Duodenal mucosa (tissue), 2 donors: ENCODE results near the gene MYH7B.
A peak's percentile ranks its signal among the peaks of the same experiment; 100 is the strongest.

Experiments used
- H3K27ac ChIP-seq: one replicate; pipeline ENCODE4 v1.7.0; 2013; ENCODE audit warnings: low read depth, low read length
- H3K27me3 ChIP-seq, 2 donors: one replicate each; pipeline ENCODE4 v1.7.0; 2013; ENCODE audit warnings: low read length in 2 of 2, control low read depth in 1 of 2; ENCODE audit not compliant: insufficient read depth in 2 of 2, control insufficient read depth in 1 of 2
- H3K36me3 ChIP-seq, 2 donors: one replicate each; pipeline ENCODE4 v1.7.0; 2013; ENCODE audit warnings: low read length in 2 of 2, control low read depth in 1 of 2; ENCODE audit not compliant: insufficient read depth in 2 of 2, control insufficient read depth in 1 of 2
- H3K4me1 ChIP-seq, 2 donors: one replicate each; pipeline ENCODE4 v1.7.0; 2013; ENCODE audit warnings: low read length in 2 of 2, control low read depth in 1 of 2; ENCODE audit not compliant: insufficient read depth in 2 of 2, control insufficient read depth in 1 of 2
- H3K4me3 ChIP-seq, 2 donors: one replicate each; pipeline ENCODE4 v1.7.0; 2013; ENCODE audit warnings: low read length in 2 of 2, low read depth in 1 of 2
- H3K9ac ChIP-seq, 2 donors: one replicate each; pipeline ENCODE4 v1.7.0; 2013; ENCODE audit warnings: low read length in 2 of 2, low read depth in 1 of 2
- H3K9me3 ChIP-seq, 2 donors: one replicate each; pipeline ENCODE4 v1.7.0; 2013; ENCODE audit warnings: low read length in 2 of 2, control low read depth in 1 of 2; ENCODE audit not compliant: control insufficient read depth in 1 of 2

The MYH7B gene

DNA sequence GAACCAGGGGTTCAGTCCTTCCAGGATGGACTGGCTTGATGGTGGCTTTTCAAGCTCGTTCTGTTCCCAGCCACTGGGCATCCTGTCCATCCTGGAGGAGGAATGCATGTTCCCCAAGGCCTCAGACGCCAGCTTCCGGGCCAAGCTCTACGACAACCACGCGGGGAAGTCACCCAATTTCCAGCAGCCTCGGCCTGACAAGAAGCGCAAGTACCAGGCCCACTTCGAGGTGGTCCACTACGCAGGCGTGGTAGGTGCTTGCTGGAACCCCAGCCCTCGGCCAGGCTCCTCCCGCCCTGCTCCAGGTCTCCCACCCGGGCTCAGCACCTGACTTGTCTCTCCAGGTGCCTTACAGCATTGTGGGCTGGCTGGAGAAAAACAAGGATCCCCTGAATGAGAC, 34.0 kb downstream of the MYH7B start:
- peaks cover 4 to 23% of the 10 kb centered on the region in 2 donors for H3K36me3 ChIP-seq
- no peak overlapping the region for H3K9ac ChIP-seq
- peaks cover 10 to 11% of the 10 kb centered on the region in 2 donors for H3K4me1 ChIP-seq

DNA sequence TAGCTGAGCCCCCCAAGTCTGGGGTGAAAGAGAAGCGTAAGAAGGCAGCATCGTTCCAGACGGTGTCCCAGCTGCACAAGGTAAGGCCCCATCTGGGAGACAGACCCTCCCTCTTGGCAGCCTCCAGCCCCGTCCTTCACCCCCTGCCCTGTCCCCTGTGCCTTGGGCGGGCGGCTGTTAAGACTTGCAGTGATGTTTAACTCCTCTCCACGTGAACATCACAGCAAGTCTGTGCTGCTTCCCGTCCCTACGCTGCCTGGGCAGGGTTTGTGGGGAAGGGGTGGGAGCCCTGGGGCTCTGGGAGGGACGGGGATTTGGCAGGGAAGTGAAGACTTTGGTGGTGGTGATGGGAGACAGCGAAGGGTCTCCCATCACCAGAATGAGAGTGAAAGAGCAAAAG, 34.6 kb downstream of the MYH7B start:
- no peak overlapping the region for H3K4me3 ChIP-seq
- H3K36me3 ChIP-seq = peaks cover 4 to 24% of the 10 kb centered on the region in 2 donors
- no peak overlapping the region for H3K27ac ChIP-seq
- H3K9ac ChIP-seq = no peak overlapping the region
- peaks cover 14 to 16% of the 10 kb centered on the region in 2 donors for H3K4me1 ChIP-seq
- H3K27me3 ChIP-seq = no peaks in the 10 kb centered on the region
- no peaks in the 10 kb centered on the region for H3K9me3 ChIP-seq

More for the DNA sequence above, 34.0 kb downstream of the MYH7B start:
- no peak overlapping the region for H3K27ac ChIP-seq
- no peaks in the 10 kb centered on the region for H3K27me3 ChIP-seq
- H3K4me3 ChIP-seq = no peak overlapping the region
- H3K9me3 ChIP-seq = no peaks in the 10 kb centered on the region

DNA sequence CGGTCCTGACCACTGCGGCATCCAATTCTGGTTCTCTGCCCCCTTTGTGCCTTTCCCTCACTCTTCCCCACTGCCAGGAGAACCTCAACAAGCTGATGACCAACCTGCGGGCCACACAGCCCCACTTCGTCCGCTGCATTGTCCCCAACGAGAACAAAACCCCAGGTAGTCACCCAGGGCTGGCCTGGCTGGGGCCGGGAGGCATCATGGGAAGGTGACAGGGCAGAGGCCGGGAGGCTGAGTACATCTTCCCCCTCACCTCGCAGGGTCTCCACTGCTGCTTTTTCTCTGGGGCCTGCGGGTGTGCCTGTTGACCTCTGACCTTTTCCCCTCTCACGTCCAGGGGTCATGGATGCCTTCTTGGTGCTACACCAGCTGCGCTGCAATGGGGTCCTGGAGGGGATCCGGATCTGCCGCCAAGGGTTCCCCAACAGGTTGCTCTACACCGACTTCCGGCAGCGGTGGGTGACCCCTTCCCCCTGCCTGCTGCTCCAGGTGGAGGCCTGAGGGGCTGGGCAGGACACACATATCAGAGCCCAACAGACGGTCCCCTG, 35.1 kb downstream of the MYH7B start:
- Histone ChIP-seq H3K9ac (no peak overlapping the region), H3K27me3 (no peaks in the 10 kb centered on the region), H3K36me3 (peaks cover 8 to 29% of the 10 kb centered on the region in 2 donors), H3K27ac (no peak overlapping the region), H3K9me3 (no peaks in the 10 kb centered on the region), H3K4me3 (no peak overlapping the region), H3K4me1 (peaks cover 19 to 20% of the 10 kb centered on the region in 2 donors)

DNA sequence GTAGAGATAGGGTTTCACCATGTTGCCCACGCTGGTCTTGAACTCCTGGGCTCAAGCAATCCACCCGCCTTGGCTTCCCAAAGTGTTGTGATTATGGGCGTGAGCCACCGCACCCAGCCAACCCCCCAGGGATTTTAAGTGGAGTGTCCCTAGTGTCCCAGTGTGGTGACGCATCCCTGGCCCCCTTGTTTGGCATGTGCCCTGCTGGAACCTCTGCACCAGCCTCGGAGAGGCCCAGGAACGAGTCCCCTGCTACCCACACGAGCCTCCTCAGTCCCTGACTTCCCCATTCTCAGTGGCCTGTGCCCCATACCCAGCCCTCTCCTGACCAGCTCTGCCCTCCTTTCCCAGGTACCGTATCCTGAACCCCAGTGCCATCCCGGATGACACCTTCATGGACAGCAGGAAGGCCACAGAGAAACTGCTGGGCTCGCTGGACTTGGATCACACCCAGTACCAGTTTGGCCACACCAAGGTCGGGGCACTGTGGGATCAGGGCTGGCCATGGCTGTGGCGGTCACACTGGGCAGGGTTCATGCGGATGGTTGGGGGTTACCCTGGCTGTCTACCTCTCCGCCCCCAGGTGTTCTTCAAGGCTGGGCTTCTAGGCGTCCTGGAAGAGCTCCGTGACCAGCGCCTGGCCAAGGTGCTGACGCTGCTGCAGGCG, 37.2 kb downstream of the MYH7B start:
- H3K9ac ChIP-seq = no peak overlapping the region
- no peaks in the 10 kb centered on the region for H3K9me3 ChIP-seq
- peaks cover 15 to 40% of the 10 kb centered on the region in 2 donors for H3K36me3 ChIP-seq
- peaks cover 26 to 28% of the 10 kb centered on the region in 2 donors for H3K4me1 ChIP-seq
- H3K27me3 ChIP-seq = no peaks in the 10 kb centered on the region
- H3K4me3 ChIP-seq = no peak overlapping the region
- H3K27ac ChIP-seq = no peak overlapping the region

DNA sequence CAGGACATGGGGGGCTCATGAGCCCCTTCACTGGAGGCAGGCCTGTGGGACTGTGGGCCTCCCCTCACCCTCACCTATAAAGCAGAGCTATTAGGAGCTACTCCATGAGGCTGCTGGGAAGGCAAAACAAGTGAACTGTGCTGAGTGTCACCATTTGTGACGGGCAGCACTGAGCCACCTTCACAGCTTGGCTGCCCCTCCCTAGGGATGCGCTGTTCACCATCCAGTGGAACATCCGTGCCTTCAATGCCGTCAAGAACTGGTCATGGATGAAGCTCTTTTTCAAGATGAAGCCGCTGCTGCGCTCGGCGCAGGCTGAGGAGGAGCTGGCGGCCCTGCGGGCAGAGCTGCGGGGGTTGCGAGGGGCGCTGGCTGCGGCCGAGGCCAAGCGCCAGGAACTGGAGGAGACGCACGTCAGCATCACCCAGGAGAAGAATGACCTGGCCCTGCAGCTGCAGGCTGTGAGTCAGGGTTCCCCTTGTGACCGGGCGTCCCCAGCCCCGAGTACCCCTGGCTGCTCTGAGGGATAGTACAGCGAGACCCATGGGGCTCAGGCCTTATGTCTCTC, 38.4 kb downstream of the MYH7B start:
- H3K4me1 ChIP-seq = peaks cover 28% of the 10 kb centered on the region in 2 donors
- peaks cover 18 to 51% of the 10 kb centered on the region in 2 donors for H3K36me3 ChIP-seq
- no peak overlapping the region for H3K27ac ChIP-seq
- no peaks in the 10 kb centered on the region for H3K9me3 ChIP-seq
- H3K4me3 ChIP-seq = no peak overlapping the region
- no peaks in the 10 kb centered on the region for H3K27me3 ChIP-seq
- no peak overlapping the region for H3K9ac ChIP-seq

DNA sequence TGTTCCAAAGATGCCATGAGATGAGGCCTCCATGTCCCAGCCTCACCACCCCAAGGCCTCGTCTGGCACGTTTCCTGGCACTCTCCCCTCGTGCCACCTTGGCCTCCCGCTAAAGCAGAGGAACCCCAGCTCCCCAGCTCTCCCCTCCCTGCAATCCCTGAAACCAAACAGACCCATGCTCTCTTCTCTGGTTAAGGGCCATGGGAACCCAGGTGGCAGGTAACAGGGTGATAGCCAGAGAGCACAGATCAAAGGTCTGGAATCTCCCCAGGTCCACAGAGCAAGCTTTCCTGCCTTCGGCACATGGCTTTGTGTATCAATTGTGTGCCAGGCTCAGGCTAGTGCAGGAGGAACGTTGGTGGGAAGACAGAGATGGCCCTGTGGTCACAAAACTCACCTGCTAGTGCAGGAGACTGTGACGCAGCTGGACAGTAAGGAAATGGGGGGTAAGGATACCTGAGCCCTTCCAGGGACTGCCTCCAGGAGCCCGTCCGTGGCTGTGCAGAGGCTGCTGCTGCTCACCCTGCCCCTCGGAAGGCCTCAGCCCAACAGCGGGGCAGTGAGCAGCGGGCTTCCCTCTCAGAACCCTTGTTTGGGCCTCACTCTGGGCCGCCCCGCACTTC, 39.0 kb downstream of the MYH7B start:
- H3K27ac ChIP-seq = no peak overlapping the region
- H3K27me3 ChIP-seq = no peaks in the 10 kb centered on the region
- H3K36me3 ChIP-seq = peaks cover 18 to 56% of the 10 kb centered on the region in 2 donors
- peaks cover 28% of the 10 kb centered on the region in 2 donors for H3K4me1 ChIP-seq
- no peak overlapping the region for H3K9ac ChIP-seq
- no peaks in the 10 kb centered on the region for H3K9me3 ChIP-seq
- no peak overlapping the region for H3K4me3 ChIP-seq

DNA sequence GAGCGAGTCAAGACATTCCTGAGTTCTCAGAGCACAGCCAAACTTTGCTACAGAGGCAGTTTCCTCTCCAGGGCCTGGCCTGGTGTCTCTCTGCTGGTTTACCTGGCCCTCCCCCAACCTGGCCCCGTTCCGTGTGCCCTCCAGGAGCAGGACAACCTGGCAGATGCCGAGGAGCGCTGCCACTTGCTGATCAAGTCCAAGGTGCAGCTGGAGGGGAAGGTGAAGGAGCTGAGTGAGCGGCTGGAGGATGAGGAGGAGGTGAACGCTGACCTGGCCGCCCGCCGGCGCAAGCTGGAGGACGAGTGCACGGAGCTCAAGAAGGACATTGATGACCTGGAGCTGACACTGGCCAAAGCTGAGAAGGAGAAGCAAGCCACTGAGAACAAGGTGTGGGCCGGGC, 39.5 kb downstream of the MYH7B start:
- peak overlapping the region in 1 of 2 donors; percentile 0 for H3K9ac ChIP-seq
- no peaks in the 10 kb centered on the region for H3K27me3 ChIP-seq
- no peaks in the 10 kb centered on the region for H3K9me3 ChIP-seq
- H3K27ac ChIP-seq = no peak overlapping the region
- no peak overlapping the region for H3K4me3 ChIP-seq
- peaks cover 18 to 62% of the 10 kb centered on the region in 2 donors for H3K36me3 ChIP-seq
- H3K4me1 ChIP-seq = peaks cover 28% of the 10 kb centered on the region in 2 donors

DNA sequence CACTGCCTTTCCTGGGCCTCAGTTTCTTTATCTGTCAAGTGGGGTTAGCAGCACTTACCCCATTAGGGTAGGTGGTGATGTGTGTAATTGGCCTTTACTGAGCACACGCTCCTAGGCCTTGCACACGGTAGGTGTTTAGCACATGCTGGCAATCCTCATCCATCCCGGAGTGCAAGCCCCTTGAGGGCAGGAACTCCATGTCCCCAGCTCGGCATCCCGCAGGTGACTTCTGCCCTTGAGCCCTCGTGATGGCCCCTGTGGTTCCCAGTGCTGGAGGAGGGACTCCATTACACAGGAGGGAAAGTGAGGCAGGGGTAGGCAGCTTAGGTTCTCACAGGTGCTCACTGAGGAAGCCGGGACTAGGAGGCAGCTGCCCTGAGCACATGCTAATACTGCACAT, 40.0 kb downstream of the MYH7B start:
- Histone ChIP-seq H3K9me3 (no peaks in the 10 kb centered on the region), H3K4me3 (no peak overlapping the region), H3K4me1 (peaks cover 28% of the 10 kb centered on the region in 2 donors), H3K27ac (no peak overlapping the region), H3K9ac (peak overlapping the region in 1 of 2 donors; percentile 0), H3K36me3 (peaks cover 18 to 67% of the 10 kb centered on the region in 2 donors), H3K27me3 (no peaks in the 10 kb centered on the region)

DNA sequence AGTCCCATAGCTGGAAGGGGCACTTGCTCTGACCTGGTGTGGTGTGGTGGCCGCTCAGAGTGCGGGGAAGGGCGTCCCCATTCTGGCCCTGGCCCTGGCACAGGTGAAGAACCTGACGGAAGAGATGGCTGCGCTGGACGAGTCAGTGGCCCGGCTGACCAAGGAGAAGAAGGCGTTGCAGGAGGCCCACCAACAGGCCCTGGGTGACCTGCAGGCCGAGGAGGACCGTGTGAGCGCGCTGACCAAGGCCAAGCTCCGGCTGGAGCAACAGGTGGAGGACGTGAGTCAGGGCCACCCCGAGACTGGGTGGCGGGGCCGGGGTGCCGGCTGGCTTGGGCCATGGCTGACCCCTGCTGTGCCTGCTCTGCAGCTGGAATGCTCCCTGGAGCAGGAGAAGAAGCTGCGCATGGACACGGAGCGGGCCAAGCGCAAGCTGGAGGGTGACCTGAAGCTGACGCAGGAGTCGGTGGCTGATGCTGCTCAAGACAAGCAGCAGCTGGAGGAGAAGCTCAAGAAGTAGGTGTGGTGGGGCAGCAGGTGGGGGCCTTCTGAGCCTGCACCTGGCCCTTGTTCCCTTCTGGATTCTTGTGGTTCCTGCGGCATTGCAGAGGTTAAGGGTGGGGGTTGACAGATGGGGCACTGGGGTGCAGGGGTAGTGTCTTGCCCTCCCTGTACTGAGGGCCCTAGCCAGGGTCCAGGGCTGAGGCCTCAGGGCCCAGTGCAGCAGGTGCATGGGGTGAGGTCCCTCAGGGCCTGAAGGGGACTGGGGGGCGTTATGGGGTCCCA, 40.8 kb downstream of the MYH7B start:
- Histone ChIP-seq H3K9ac (no peak overlapping the region), H3K4me3 (no peak overlapping the region), H3K4me1 (peaks cover 28% of the 10 kb centered on the region in 2 donors), H3K9me3 (no peaks in the 10 kb centered on the region), H3K27ac (no peak overlapping the region), H3K27me3 (no peaks in the 10 kb centered on the region), H3K36me3 (peaks cover 23 to 72% of the 10 kb centered on the region in 2 donors)
